ENCODE measurements around the gene GGTA1. TPM values are rescaled to one million over a fixed set of nuclear protein-coding genes. Genes with fewer than 3 reads are reported as not detected.
A peak's percentile ranks its signal among the peaks of the same experiment; 100 is the strongest.

Gene GGTA1
- polyA plus RNA-seq, 1 of the 3 experiments (the other 2 are of a cell fraction) = 0.03 TPM

DNA sequence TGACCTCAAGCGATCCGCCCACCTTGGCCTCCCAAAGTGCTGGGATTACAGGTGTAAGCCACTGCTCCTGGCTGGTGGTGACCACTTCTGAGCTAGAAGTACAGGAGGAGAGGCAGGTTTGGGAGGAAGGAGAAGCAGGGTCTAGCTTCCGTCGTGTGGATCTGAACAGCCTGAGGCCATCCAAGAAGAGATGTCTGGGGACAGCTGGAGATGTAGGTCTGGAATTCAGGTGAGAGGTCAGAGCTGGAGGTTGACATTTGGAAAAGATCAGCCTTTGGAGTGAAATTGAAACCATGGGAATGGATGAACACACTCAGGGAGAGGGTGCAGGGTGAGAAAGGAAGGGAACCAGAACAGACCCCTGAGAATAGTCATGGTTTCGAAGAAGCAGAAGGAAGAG is 33.2 kb upstream of the GGTA1 start:
- Histone ChIP-seq H3K79me2 (ENCODE audit: insufficient read depth) (no peaks in the 10 kb centered on the region), H3F3A (replicated peaks; ENCODE audit: insufficient read depth) (no peaks in the 10 kb centered on the region), H3K9ac (no peak overlapping the region), H3K4me3 (ENCODE audit: low read depth in 2 of 2, low read length in 1 of 2) (no peak overlapping the region), H3K4me2 (no peak overlapping the region), H3K4me1 (ENCODE audit: control insufficient read depth in 1 of 2, insufficient read depth in 2 of 2, low read depth in 1 of 2, low read length in 1 of 2) (peaks cover 0 to 13% of the 10 kb centered on the region in 2 experiments; a peak in 1 of 4 replicates), H3K27ac (ENCODE audit: low read depth in 2 of 2, low read length in 1 of 2) (no peak overlapping the region), H3K36me3 (replicated peaks in 1 of 2; ENCODE audit: control insufficient read depth in 1 of 2, insufficient read depth in 2 of 2, low read length in 1 of 2) (no peaks in the 10 kb centered on the region), H2AFZ (ENCODE audit: low read depth) (no peak overlapping the region), H3K9me2 (no peaks in the 10 kb centered on the region), H4K20me1 (ENCODE audit: insufficient read depth) (no peaks in the 10 kb centered on the region), H3K27me3 (ENCODE audit: insufficient read depth) (no peaks in the 10 kb centered on the region), H3K9me3 (no peaks in the 10 kb centered on the region)
- WGBS (ENCODE audit: low lambda C conversion rate) = 90% methylated on average over 5 of the region's 5 CpGs
- no peak for DNase-seq
- TF ChIP-seq CHD2 (IDR thresholded peaks at IDR 0.05; ENCODE audit: low read length, partially characterized antibody) = no peak
- TF ChIP-seq REST (IDR thresholded peaks at IDR 0.05; ENCODE audit: low read depth, low read length) = no peak
- TF ChIP-seq SIN3A (IDR thresholded peaks at IDR 0.05; ENCODE audit: borderline replicate concordance, low read depth, low read length) = no peak
- no peak for TF ChIP-seq RFX5 (IDR thresholded peaks at IDR 0.05; ENCODE audit: low read length)
- TF ChIP-seq USF2 (IDR thresholded peaks at IDR 0.05; ENCODE audit: borderline replicate concordance, low read depth, low read length) = no peak
- no peak for TF ChIP-seq POLR2AphosphoS5 (IDR thresholded peaks at IDR 0.05; ENCODE audit: low read depth, low read length)
- POLR2A ChIA-PET = no interaction called here
- CTCF ChIA-PET = interaction anchor here (0.8 to 4.5 kb wide), 4 partner anchors 14 to 70 kb away, joined by 3 to 37 read pairs (median 6); partner anchors contain the start of gene GGTA1

- peak overlapping the region; percentile 25; the same call in 1 of the 2 replicates for H2AFZ ChIP-seq (ENCODE audit: low read depth)
- no peaks in the 10 kb centered on the region for H3F3A ChIP-seq (replicated peaks; ENCODE audit: insufficient read depth)
- no peak overlapping the region for H3K4me3 ChIP-seq (ENCODE audit: low read depth in 2 of 2, low read length in 1 of 2)
- H3K4me2 ChIP-seq = peak overlapping the region; percentile 37; the same call in 1 of the 2 replicates
- no peaks in the 10 kb centered on the region for H3K27me3 ChIP-seq (ENCODE audit: insufficient read depth)
- ChIA-PET POLR2A (interaction anchor here (1.2 to 1.7 kb wide), 3 partner anchors 17 to 30 kb away, joined by 4 to 5 read pairs (median 4); partner anchors contain the start of gene GGTA1), CTCF (interaction anchor here (0.6 to 4.5 kb wide), 7 partner anchors 9 to 461 kb away, joined by 3 to 37 read pairs (median 4); no protein-coding TSS in a partner anchor)
- H3K9ac ChIP-seq = no peak overlapping the region
- 19% methylated on average over 11 of the region's 11 CpGs for WGBS (ENCODE audit: low lambda C conversion rate)
- peaks cover 0 to 13% of the 10 kb centered on the region in 2 experiments; a peak in 1 of 4 replicates for H3K4me1 ChIP-seq (ENCODE audit: control insufficient read depth in 1 of 2, insufficient read depth in 2 of 2, low read depth in 1 of 2, low read length in 1 of 2)
- no peaks in the 10 kb centered on the region for H3K36me3 ChIP-seq (replicated peaks in 1 of 2; ENCODE audit: control insufficient read depth in 1 of 2, insufficient read depth in 2 of 2, low read length in 1 of 2)
- H3K79me2 ChIP-seq (ENCODE audit: insufficient read depth) = no peaks in the 10 kb centered on the region
- peak; percentile 83 for DNase-seq
- peak overlapping the region; percentile 78 to 84 for H3K27ac ChIP-seq (ENCODE audit: low read depth in 2 of 2, low read length in 1 of 2)
- H3K9me2 ChIP-seq = no peaks in the 10 kb centered on the region
- H3K9me3 ChIP-seq = no peaks in the 10 kb centered on the region
- H4K20me1 ChIP-seq (ENCODE audit: insufficient read depth) = no peaks in the 10 kb centered on the region
- TF ChIP-seq FOXJ3 (CRISPR knock-in tag; IDR thresholded peaks at IDR 0.05) (no peak), SIN3A (IDR thresholded peaks at IDR 0.05; ENCODE audit: borderline replicate concordance, low read depth, low read length) (no peak), TCF12 (IDR thresholded peaks at IDR 0.05) (peak; percentile 91), RCOR1 (IDR thresholded peaks at IDR 0.05; ENCODE audit: low read length) (peak; percentile 84), TAF1 (IDR thresholded peaks at IDR 0.05; ENCODE audit: borderline replicate concordance, low read depth, low read length) (no peak), NFIC (IDR thresholded peaks at IDR 0.05; ENCODE audit: borderline replicate concordance) (peak; percentile 94), ELF1 (IDR thresholded peaks at IDR 0.05) (no peak), POLR2AphosphoS5 (IDR thresholded peaks at IDR 0.05; ENCODE audit: low read depth, low read length) (peak; percentile 47; the same call in 1 of the 2 replicates), FOXM1 (IDR thresholded peaks at IDR 0.05; ENCODE audit: low read depth) (no peak), RXRA (IDR thresholded peaks at IDR 0.05; ENCODE audit: borderline replicate concordance, low read depth) (no peak), EP300 (IDR thresholded peaks at IDR 0.05; ENCODE audit: borderline replicate concordance in 1 of 2, low read depth in 1 of 2, low read length in 1 of 2) (peak; percentile 24 to 65; a peak in 2 of 4 replicates), NRF1 (IDR thresholded peaks at IDR 0.05; ENCODE audit: low read depth, low read length) (no peak), JUND (IDR thresholded peaks at IDR 0.05) (peak; percentile 30; the same call in 1 of the 2 replicates), GATA2 (CRISPR knock-in tag; IDR thresholded peaks at IDR 0.05) (peak; percentile 49; the same call in 1 of the 2 replicates), MXI1 (IDR thresholded peaks at IDR 0.05; ENCODE audit: low read depth, low read length) (peak; percentile 54; the same call in 1 of the 2 replicates), YY1 (IDR thresholded peaks at IDR 0.05; ENCODE audit: low read depth) (0 out of 2 replicates have a peak, but pooled peaks have one; percentile 18)
- TF ChIP-seq, protein P1, sequence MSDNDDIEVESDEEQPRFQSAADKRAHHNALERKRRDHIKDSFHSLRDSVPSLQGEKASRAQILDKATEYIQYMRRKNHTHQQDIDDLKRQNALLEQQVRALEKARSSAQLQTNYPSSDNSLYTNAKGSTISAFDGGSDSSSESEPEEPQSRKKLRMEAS (IDR thresholded peaks at IDR 0.05; ENCODE audit: low read depth) = peak; percentile 32; the same call in 1 of the 2 replicates
Observed at GRCh38 chr9:121529237-121529987, 29.8 kb upstream of the GGTA1 start.

Data from SK-N-SH (cell line).